ENCODE data around the gene MORC1.
"Not testable (repeated sequence)": the region's sequence is repeated elsewhere in the genome, so short reads cannot be mapped to it uniquely, and the experiment has no call there.

MORC1 gene

DNA sequence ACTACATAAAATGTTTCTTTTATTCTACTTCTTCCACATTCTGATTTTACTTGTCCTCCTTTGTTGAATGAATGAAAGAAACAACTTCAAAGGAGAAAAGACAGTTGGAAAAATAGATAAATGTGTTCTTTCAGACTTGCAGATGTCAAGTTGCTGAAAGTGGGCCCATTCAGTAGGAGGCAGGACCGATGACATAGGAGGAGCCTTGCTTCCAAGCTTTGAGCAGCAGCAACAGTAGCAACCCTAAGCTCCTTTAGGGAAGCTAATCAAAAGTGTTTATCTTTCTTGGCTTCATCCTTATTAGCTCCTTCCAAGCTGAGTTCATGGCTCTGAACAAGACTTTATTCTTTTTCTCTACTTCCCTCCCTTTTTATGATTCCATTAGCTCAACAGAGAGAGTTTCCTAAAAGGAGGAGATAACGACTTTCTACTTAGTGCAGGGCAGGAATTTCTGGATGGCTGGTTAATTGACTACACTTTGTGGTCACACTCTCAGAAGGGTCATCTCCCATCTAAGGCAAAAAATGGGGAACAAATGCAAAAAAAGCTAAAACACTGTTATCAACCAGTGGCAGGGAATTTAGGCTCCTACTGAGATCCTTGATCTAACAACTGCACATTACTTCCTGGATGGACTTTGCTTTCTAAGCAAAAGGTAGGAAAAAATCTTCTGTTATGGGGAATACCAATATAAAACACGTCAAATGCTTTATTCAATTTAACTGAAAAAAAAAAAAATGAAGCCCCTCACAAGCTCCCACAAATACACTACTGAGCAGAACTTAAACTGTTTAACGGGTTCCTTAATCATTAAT lies 4.8 kb downstream of the MORC1 start:
- no peak for DNase-seq (ENCODE audit: low read depth in 2 of 3, low spot score in 2 of 3)

- no peak for DNase-seq (ENCODE audit: low read depth in 2 of 3, low spot score in 2 of 3)
Measured at GRCh38 chr3:109109574-109109973, 8.4 kb downstream of the MORC1 start.

GRCh38 chr3:109098079-109098644 lies 19.8 kb downstream of the MORC1 start:
- DNase-seq (ENCODE audit: low read depth in 2 of 3, low spot score in 2 of 3), result no peak

DNA sequence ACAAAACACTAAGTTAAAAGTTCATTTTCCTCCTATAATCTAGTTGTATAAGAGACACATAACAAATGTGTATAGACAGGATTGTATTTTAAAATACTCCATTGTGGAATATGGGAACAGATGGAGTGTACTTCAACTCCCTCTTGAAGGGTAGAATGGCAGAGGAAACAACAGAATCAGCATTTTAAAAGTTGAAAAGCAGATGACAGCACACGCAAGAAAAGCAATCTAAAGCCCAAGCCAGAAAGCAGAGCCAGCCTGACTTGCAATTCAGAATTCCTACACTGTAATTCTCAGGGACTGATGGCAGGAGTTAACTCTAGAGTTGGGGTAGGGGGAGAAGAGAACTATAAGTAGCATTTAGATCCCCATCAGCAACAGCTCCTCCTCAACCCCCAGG lies 22.8 kb downstream of the MORC1 start:
- no peak for DNase-seq (ENCODE audit: low read depth in 2 of 3, low spot score in 2 of 3)

GRCh38 chr3:109093561-109093960 lies 24.4 kb downstream of the MORC1 start:
- DNase-seq (ENCODE audit: low read depth in 2 of 3, low spot score in 2 of 3), result no peak

GRCh38 chr3:109091846-109092245 lies 26.1 kb downstream of the MORC1 start:
- DNase-seq (ENCODE audit: low read depth in 2 of 3, low spot score in 2 of 3), result no peak

- DNase-seq (ENCODE audit: low read depth in 2 of 3, low spot score in 2 of 3), result no peak
Measured at GRCh38 chr3:109089265-109089664, 28.7 kb downstream of the MORC1 start.

GRCh38 chr3:109081746-109082510 lies 36.0 kb downstream of the MORC1 start:
- DNase-seq (ENCODE audit: low read depth in 2 of 3, low spot score in 2 of 3), result no peak

GRCh38 chr3:109080090-109080489 lies 37.8 kb downstream of the MORC1 start:
- DNase-seq (ENCODE audit: low read depth in 2 of 3, low spot score in 2 of 3), result not testable (repeated sequence)

GRCh38 chr3:109073116-109073515 lies 44.8 kb downstream of the MORC1 start:
- no peak for DNase-seq (ENCODE audit: low read depth in 2 of 3, low spot score in 2 of 3)

GRCh38 chr3:109072194-109072593 lies 45.7 kb downstream of the MORC1 start:
- no peak for DNase-seq (ENCODE audit: low read depth in 2 of 3, low spot score in 2 of 3)

GRCh38 chr3:109071350-109072142 lies 46.4 kb downstream of the MORC1 start:
- DNase-seq (ENCODE audit: low read depth in 2 of 3, low spot score in 2 of 3), result no peak

- no peak for DNase-seq (ENCODE audit: low read depth in 2 of 3, low spot score in 2 of 3)
Measured at GRCh38 chr3:109070211-109070610, 47.7 kb downstream of the MORC1 start.

DNA sequence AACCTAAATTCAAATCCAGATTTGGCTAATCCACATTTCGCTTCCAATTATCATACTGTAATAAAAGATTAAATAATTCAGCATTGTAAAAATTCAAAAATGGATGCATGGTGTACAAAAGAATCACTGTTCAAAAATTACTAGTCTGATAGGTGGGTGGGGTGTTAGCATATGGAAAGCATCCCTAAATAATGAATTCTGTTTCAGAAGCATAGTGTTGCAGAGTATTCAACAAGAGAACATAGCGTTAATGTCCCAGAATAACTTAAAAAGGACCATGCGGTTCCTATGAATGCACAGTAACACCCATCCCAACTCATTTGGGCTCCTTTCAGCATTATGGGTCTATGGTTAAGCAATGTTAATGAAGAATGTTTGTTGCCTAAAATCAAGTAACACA lies 51.1 kb downstream of the MORC1 start:
- DNase-seq (ENCODE audit: low read depth in 2 of 3, low spot score in 2 of 3), result no peak

DNA sequence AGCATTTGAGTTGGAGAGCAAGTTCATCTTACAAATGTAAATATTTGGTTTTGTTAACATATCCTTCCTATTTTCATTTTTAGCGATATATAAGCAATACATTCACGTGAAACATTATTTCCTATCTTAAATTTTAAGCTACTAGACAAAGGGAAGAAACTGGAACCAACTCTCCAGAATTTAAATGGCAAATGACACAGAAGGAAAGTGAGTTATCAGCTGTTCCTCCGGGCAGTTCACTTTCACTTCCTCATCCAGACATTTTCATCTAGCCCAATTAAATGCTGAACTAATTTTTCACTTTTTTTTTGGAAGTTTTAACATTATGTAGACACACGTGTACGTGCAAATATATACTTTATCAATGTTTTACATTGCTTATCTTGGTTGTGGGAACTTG lies 58.7 kb downstream of the MORC1 start:
- DNase-seq (ENCODE audit: low read depth in 2 of 3, low spot score in 2 of 3), result no peak

- DNase-seq (ENCODE audit: low read depth in 2 of 3, low spot score in 2 of 3), result no peak
Measured at GRCh38 chr3:109057616-109058015, 60.3 kb downstream of the MORC1 start.

DNA sequence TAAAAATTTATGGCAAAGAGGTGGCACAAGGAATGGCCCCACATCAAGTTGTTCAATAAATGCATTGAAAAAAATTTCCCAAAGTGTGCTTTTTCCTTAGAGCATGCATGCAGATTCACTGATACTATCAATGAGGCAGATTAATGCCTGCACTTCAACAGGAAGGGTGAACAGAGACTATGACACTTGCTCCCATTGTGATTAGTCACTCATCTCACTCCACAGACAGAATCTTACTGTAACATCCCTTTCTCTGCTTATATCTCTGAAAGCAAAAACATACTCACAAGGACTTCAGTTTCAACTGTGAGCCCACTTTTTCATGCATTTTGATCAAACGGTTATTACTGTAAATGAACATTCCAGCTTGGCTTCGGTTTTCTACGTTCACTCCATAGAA lies 60.9 kb downstream of the MORC1 start:
- DNase-seq (ENCODE audit: low read depth in 2 of 3, low spot score in 2 of 3), result no peak

GRCh38 chr3:109050591-109051167 lies 67.3 kb downstream of the MORC1 start:
- no peak for DNase-seq (ENCODE audit: low read depth in 2 of 3, low spot score in 2 of 3)

GRCh38 chr3:109047366-109047765 lies 70.6 kb downstream of the MORC1 start:
- DNase-seq (ENCODE audit: low read depth in 2 of 3, low spot score in 2 of 3), result no peak

DNA sequence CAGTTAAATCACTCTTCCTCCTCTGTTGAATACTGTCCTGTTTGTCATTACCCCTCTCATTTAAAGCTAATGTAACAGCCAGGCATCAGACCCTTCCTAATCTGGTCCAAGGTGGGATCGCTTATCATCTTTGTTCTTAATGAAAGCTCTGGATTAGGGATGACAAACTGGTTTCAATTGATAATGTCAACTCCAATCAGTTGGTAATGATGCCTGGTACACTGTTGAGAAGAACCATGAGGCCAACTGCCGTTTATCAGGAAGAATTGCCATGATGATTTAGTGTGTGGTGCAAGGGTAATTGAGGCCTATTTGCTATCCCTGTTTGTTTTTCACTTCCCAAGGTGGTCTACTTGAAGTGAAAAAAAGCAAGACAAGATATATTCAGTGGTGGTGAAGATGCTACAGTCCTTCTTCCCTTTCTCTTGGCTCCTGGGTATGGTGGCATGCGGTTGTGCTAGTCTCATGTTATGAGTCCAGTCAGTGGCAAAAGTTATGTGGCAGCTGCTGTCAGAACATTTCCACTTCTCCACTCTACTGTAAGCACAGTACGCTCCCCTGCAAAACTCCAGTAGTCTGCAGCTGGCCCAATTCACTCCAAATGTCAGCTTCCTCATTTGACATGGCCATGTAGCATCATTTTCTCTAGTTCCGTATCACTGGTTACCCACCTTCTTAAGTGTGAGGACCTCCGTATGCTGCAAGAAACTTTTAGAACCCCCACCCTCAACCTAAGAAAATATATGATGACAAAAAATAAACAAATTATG lies 72.5 kb downstream of the MORC1 start:
- no peak for DNase-seq (ENCODE audit: low read depth in 2 of 3, low spot score in 2 of 3)
